Inferior parietal cortex (tissue), 1 donor: ENCODE results near the gene CHRD.

Experiments
- DNase-seq: peaks from one replicate; pipeline ENCODE4 v3.0.0-alpha.2; 2016; ENCODE audit errors: extremely low spot score

Gene CHRD

DNA sequence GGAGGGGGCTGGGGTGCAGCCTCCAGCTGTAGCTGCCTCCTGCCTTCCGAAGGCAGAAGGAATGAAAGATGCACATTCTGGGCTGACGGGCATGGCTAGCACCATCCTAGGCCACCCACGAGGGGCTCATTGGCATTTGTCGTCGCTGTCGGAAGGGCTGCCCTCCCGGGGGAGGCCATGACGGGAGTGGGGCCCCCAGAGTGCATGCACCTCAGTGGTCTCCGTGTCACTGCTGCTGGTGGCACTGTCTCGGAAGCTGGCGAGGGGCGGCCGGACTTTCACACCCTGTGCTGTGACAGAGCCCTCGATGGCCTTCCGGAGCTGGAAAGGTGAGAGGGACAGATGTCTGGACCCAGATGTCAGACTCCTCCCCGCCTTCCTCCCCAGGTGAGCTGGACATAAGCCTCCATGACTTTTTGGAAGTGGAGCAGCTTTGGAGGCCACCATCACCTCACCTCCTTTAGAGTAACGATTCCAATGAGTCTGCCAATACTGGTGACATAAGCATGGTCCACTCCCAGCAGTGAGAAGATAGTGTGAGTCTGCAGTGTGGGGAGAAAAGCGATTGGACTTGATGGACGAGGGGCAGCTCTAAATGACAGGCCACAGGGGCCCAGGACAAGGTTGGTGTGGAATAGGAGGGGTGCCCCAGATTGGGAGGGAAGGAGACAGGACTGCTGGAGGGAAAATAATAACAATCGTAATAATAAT lies 33.2 kb upstream of the CHRD start:
- no peak for DNase-seq

DNA sequence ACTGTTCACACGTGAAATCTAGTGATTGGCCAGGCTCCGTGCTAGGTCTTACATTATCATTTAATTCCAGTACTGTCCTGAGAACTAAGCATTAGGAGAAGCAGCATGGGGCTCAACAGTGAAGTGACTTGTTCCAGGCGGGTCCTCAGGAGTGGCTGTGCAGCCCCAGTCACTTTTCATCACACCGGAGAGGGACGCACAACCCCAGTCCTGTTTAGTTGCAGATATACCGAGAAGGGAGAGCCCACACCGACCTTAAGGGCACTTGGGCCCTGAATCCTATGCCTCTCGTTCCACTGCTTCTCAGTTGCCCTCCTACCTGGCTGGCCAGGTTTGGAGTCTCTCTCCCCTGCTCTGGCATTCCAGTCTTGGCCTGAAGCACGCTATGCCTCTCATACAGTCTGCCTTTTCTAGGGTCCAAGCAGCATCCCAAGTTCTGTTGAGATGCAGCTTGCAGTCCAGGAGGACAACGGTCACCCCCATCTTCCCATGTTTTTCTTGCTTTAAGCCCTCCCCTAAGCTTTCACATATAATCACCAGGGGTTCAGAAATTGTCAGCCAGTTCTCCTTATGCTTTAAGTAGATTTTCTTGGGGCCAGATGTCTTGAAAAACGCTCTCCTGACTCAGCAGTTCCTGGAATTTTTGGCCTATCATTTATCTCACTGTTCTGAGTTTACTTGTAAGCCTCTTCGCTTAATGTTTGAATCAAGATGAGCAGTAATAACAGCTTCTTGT lies 32.4 kb upstream of the CHRD start:
- DNase-seq, result no peak

DNA sequence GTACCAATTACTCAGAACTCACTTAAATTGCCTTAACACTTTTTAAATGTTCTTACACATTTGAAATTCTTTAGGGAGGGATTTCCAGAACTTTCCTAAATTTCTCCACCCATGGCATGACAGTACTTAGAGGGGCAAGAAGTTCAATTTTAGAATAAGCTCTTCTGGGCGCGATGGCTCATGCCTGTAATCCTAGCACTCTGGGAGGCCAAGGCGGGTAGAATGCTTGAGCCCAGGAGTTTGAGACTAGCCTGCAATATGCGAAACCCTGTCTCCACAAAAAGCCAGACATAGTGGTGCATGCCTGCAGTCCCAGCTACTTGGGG lies 31.8 kb upstream of the CHRD start:
- no peak for DNase-seq

DNA sequence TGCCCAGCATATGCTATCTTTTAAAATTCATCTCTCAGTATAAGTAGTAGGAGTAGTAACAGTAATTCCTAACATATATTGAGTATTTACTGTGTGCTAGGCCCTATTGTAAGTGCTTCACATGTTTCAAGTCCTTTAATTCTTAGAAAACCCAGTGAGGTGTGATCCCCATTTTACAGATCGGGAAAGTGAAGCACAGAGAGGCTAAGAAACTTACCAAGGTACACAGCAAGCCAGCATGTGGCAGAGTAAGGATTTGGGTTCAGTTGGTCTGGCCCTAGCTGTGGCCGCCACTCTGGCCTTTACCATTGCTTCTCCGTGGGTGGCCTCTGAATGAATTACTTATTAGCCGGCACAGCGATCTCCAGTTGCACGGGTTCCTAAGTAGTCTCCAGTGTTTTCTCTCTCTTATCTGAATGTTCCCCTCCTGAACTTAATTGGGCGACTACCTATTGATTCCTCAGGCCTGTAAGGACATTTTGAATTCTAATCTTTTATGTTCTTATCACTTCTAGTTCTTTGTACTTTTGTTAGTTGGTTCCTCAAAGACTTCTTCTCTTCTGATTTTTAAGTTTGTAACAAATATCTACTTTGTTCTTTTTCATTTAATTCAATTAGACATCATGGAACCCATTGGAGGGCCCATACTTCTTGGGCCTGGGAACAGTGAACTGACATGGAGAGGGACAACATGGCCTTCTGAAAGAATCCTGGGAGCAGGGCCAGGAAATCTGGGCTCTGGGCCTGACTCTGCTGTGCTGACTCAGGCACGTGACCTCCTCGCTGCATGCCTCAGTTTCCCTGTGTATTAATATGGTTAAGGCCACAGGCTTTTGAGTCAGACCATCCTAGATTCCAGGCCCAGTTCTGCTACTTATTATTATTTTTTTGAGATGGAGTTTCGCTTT lies 30.0 kb upstream of the CHRD start:
- no peak for DNase-seq

DNA sequence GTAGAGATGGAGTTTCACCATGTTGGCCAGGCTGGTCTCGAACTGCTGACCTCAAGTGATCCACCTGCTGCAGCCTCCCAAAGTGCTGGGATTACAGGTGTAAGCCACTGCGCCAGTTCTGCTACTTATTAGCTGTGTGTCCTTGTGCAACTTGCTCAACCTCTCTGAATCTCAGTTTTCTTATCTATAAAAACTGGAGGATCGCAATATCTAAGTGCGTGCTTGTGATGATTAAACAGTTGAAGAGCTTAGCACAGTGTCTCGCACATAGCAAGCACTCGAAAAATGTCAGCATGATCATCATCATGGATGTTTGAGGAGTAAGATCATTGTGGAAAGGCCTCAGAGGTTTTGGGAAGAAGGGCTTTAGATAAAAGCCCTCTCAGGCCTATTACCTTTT lies 29.2 kb upstream of the CHRD start:
- no peak for DNase-seq

DNA sequence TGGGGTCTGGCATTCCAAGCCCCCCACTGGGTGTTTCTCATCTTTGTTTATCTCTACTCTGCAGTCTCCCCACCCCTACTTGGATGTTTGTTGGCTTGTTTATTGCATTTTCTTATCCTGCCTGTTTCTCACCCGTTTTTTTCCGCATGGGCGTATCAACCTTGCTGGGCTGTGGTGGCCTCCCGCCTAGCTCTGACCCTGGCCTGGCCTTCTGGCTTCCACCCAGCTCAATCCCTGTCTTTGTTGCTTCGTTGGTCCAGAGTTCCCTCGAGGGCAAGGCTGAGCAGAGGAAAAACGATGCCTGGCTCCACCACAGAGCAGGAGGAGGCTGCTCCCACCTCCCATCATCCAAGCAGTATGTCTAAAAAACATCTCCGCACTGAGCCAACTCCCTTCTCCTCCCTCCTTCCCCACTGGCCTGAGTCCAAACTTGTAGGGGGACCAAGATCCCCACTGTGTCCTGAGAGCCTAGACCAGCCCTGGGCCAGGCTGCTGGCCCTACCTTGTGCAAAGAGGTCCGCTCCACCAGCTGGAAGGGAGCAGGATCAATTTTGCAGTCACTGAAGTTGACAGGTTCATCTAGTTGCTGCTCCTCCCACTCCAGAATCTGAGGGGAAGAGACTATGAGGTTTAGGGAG lies 28.2 kb upstream of the CHRD start:
- no peak for DNase-seq

DNA sequence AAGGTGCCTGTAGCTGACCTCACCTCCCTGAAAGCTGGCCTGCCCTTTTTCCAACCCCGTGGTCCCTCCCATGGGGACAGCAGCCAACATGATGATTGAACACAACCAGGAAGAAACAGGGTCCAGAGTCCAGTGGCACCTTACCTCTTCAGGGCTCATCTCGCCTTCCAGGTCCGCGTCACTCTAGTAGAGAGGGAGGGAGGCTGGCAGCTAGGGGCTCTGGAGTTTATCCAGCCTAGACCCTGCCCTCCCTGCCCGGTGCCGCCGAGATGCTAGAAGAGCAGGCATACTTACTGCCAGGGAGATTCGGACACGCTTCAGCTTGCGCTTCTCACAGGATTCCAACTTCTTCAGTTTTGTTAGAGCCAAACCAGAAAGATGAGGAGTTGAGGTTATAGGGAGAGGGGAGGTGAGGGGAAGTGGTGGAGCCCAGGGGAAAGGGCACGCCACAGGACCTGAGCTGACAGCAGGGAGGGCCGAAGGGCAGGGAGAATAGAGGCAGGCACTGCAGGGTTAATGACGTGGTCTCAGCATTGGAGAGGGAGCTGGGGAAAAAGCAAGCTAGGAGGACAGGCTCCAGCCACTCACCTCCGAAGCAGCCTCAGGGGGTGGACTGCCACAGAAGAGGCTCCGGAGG lies 27.6 kb upstream of the CHRD start:
- no peak for DNase-seq

DNA sequence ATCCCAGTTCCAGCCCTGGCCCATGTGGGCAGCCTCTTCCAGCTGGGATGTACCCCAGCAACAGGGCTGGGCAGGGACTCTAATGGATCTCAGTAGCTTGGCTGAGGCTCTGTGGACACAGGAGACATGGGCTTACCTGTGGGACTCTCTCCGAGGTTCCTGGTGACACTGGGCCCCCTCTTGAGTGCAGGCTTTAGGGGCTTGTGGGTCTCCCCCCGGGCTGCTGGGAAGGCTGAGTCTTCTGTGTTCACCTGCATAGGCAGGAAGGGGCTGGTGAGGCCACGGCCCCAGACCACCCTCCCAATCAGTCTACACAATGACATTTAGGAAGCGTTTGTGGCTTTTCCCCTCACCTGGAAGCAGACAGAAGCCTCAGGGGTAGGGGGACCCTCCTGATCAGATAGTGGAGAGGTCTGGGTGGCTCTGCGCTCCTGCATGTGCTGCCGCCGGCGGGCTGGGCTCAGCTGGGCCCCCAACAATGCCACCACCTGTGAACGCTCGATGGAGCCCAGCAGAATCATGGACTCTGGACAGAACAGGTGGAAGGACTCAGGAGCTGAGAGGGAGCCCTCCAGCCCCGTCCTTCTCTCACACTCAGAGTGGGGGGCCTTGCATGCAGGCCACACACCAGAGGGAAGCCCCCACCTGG lies 26.8 kb upstream of the CHRD start:
- DNase-seq, result no peak

DNA sequence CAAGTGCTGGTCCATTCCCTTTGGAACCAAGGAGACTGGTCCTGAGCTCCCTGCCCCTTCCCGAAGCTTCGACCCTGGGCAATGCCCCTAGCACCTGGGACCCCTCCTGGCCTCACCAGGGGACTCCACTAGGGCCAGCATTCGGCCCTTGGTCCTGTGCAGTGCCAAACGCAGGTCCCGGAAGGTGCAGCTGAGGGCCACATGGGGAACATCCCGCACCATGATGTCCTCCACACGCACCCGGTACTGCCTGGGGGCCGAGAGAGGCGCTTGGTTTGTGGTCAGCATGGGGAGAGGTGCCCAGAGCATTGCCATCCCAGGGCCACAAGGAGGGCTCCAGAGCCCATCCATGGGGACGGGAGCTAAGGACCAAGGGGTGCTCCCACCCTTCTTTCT lies 26.3 kb upstream of the CHRD start:
- DNase-seq, result no peak

DNA sequence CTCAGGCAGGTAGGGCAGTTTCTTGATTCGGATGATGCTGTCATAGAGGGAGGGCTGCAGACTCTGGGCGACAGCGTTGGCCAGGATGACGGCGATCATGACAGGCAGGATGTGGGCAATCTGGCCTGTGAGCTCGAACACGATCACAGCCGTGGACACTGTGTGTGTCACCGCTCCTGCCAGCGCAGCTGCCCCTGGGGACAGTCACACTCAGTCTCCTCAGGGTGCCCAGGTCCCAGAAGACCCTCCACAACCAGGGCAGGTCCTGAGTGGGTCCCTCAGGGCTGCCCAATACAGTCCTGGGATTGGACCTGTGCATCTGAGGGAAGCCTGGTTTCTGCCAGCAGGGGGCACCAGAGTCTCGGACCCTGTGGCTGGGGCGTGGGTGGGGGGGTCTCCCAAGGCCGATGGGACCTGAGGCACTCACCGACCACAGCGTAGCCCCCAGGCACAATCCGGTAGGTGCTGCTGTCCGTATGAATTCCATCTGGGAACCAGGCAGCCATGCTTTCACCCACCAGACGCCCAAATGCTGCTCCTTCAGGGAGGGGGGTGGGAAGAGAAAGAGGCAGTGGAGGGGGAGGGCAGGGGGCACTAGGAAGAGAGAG lies 25.6 kb upstream of the CHRD start:
- no peak for DNase-seq

DNA sequence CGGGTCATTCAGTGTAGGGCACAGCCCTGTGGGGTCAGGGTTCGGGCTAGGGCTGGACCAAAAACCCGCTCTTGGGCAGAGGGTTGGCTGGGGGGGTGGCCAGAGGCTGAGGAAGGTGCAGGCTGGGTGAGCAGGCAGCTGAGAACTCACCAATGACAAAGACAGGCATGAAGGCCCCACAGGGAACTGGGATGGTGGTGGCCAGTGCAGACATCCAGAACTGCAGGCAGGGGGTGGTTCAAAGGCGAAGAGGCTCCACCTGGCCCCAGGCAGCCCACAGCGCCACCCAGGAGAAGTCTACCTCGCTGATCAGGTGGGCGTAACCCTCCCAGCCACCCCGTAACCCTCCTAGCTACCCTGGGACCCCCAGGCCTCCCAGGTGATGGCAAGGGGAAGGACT lies 25.1 kb upstream of the CHRD start:
- no peak for DNase-seq

DNA sequence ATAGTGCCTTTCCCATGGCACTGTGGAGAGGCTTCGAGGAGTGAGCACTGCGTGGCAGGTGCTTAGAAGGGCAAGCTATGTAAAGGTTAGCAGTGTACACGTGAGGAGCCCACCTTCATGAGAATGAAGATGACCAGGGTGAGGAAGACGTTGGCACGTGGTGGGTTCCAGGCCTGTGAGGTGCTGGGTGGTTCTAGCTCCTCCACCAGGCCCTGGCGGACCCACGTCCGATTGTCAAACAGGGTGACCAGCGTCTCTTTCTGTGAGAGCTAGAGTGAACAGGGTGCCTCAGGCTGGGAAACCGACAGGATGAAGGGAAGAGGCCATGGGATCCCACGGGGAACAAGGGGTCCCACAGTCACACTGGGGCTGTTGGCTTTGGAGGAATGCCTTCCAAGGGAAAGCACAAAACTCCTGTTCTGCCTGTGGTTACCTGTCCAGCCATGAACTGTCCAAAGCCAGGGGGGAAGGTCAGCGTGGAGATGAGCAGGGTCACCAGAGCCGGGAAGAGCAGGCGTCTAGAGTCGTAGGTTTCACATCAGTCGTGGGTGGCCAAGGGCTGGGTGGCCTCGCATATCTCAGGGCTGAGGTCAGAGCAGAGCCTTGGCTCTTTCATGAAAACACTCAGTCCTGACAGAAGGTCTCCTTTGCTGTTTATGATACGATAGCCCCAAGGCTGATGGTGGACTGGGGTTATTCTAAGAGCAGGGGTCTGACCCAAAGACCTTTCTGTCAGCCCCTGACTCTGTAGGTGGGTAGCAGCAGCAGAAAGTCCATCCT lies 24.4 kb upstream of the CHRD start:
- no peak for DNase-seq

DNA sequence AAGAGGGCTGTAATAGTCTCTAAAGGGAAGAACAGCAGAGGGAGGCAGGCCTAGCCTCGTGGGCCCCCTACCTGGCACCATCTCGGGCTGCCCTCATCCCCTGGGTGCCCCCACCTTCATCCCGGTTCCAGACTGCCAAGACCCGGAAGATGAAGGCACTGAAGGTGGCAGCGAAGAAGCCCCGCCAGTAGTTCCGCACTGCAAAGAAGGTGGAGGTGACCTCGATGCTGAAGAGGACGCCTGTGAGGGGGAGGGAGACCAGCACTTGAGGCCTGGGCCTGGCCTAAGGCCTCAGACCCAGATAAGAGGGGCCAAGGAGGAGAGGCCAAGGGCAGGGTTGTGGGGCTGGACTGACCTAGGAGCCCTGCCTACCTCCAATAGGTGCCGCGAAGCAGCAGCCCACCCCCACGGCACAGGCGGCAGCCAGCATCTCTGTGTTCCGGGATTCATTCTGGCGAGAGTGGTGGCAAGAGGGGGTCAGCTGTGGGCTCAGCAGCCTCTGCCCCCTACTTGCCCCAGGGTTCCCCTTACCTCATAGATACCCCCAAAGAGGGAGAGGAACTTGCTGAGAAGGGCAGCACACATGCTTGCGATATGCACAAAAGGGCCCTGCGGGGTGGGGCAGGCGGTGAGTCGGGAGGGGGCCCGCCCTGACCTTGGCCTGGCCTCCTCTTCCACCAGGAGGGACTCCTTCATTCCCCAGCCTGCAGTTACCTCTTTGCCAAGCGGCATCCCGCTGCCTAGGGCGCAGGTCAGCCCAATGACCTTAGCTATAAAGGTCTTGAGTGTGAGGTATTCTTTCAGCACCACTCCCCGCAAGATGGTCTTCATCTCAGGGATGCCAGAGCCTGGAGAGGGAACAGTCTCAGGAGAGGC lies 22.4 kb upstream of the CHRD start:
- no peak for DNase-seq

DNA sequence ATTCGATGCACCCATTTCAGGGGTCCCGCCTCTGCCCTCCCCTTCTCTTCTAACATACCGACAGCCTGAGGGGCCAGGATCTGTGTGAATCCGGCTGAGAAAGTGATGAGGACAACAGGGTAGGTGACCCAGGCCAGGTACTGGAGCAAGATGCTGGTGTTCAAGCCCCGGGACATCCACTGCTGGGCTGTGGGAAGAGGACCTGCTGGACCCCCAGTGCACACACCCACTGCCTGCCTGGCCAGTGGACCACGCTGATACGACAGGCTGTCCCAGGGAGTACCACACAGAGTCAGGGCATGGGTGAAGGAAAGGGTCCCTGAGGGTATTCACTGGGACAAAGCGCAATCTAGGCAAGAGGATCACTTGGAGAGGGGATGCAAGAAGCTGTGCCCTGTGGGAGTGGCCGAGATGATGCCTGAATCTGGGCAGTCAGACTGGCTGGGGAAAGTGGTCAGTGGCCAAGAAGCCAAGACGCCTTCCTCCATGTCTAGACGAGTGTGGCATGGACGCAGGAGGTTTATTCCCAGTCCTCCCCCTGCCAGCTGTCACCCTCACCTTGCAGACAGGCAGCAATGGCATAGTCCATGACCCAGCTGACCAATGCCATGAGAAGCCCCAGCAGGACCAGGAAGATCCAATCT lies 21.6 kb upstream of the CHRD start:
- DNase-seq, result no peak

DNA sequence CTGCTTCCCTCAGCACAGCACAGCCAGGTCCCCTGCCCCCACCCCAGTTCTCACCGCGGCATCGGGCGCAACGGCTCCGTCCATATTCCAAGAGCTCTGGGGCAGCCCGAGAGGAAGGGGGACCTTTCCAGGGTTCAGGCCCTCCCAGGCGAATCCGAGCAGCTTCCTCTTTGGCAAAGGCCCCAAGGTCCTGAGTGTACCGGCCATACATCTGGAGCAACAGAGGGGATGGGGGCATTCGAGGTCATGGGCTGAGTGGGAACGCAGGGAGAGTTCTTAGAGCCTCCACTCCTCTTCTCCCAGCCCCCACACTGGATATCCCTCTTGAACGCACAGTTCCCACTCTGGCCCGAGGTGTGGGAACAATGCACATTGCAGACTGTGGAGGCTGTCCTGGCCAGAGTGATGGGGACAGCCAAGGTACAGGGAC lies 20.9 kb upstream of the CHRD start:
- no peak for DNase-seq

DNA sequence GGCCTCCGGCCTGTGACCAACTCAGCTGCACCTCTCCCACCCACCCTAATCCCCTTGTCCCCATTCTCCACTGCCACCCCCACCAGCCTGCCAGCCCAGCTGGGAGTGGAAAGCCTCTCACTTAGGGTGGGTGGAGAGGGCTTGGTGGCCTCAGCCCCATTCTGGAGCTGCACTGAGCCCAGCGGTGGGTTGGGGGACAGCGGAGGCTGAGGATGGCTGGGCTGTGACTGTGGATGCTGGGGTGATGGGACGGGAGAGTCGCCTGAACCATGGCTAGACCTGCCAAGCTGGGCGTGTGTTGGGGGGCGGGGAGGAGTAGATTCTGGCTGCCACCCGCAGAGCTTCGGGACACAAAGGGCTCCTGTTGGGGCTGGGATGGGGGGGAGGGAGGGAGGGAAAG lies 20.2 kb upstream of the CHRD start:
- no peak for DNase-seq

DNA sequence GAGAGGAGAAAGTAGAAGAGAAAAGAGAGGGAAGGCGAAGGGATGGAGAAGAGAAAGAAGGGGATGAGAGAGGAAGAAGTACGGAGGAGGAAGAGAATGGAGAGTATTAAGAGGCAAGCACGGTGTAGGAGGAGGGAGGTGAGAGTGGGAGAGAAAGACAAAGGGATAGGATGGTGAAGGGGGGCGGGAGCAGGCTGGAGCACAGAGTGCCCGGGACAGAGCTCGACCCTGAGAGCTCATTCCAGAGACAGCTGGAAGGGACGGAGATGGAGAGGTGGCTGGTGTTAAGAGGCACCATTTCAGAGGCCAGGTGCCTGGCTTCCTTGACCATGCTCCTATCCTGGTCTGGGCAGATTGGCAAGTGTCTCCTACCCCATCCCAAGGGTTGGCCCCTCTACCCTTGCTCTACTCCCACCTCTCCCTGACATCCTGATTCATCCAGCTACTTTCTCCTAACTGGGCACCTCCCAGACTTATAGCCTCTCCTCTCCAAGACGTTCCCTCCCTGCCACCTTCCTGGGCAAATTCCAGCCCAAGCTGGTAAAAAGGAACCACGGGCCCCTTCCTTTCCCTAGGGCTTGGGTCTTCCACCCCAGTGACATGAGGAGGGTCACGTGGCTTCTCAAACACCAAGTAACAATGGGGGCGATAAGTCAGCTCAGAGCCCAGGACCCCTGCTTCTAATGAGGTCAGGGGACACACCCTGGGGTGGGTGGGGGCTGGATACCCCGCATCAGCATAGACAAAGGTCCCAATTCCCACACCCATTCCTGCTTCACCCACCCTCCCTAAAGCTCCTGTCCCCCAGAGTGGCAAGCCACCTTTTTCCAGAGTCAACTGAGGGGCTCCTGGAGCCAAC lies 19.6 kb upstream of the CHRD start:
- DNase-seq, result no peak
